Rectal smooth muscle tissue (tissue), 1 donor: ENCODE measurements around the gene SMYD3.

Experiments
- H3K27ac ChIP-seq: one replicate; pipeline ENCODE4 v1.7.0; 2013; ENCODE audit warnings: low read depth, low read length, inconsistent platforms
- H3K27me3 ChIP-seq: one replicate; pipeline ENCODE4 v1.7.0; 2013; ENCODE audit warnings: low read length; ENCODE audit not compliant: control insufficient read depth, insufficient read depth
- H3K36me3 ChIP-seq: one replicate; pipeline ENCODE4 v1.7.0; 2013; ENCODE audit warnings: low read length; ENCODE audit not compliant: control insufficient read depth, insufficient read depth
- H3K4me1 ChIP-seq: one replicate; pipeline ENCODE4 v1.7.0; 2013; ENCODE audit warnings: low read length; ENCODE audit not compliant: control insufficient read depth, insufficient read depth
- H3K4me3 ChIP-seq: one replicate; pipeline ENCODE4 v1.7.0; 2013; ENCODE audit warnings: low read length
- H3K9ac ChIP-seq: one replicate; pipeline ENCODE4 v1.7.0; 2013; ENCODE audit warnings: low read length

The SMYD3 gene

DNA sequence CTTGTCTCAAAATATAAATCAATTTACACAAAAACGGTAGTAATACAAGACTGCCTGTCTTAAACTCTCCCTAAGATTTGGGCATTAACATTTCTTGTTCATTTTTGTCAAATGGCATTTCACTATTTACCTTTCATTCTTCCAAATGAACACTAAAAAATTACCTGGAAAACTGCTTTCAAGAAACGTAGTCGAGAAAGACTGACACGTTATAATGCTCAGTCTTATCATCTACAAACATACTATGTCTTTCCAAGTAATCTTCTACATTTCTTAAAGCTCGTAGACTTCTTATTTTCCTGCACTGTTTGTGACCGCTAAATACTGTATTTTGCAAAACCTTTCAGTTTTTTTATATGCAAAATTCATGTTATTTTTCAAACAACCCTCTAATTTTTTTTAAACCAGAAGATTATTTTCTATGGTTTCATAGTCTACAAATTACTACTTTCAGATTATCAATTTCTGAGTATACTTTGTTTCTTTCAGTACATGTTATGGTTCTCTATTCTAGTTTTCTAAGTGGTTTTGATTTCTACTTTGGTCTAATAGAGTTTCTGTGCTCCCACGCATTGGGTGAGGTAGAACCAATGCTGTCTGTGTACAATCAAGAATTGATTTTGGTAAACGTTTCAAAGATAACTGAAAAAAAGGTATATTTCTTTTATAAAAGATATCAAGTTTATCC is 336.4 kb downstream of the SMYD3 start:
- Histone ChIP-seq H3K9ac (no peak overlapping the region), H3K4me1 (no peaks in the 10 kb centered on the region), H3K27ac (no peak overlapping the region), H3K4me3 (no peak overlapping the region), H3K36me3 (no peaks in the 10 kb centered on the region), H3K27me3 (no peaks in the 10 kb centered on the region)

DNA sequence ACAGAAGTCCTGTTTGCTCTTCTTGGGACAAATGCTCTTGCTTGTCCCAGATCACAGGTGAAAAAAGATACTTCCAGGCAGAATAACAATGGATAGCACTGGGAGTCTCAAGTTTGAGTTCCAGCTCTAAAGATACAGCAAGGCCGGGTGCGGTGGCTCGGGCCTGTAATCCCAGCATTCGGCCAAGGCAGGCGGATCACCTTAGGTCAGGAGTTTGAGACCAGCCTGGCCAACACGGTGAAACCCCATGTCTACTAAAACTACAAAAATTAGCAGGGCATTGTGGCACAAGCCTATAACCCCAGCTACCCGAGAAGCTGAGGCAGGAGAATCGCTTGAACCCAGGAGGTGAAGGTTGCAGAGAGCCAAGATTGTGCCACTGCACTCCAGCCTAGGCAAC is 337.6 kb downstream of the SMYD3 start:
- Histone ChIP-seq H3K4me1 (no peaks in the 10 kb centered on the region), H3K27ac (no peak overlapping the region), H3K36me3 (no peaks in the 10 kb centered on the region), H3K4me3 (no peak overlapping the region), H3K27me3 (no peaks in the 10 kb centered on the region), H3K9ac (no peak overlapping the region)

DNA sequence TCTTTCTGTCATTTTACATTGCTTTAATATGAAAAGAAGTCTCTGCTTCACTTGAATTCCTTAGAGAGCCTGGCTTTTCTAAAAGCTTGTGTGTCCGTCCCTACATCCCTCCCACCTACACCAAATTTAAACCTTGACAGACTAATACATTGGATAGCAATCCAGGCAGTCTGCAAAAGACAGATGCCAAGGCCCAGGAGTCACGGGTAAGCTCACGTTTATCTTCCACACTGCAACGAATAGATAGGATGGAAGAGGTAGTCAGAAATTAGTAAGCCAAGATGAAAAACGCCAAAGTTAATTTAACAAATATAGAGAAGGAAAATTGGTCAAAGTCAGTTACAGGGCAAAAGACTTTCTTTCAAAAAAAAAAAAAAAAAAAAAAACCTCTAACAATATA is 338.1 kb downstream of the SMYD3 start:
- no peak overlapping the region for H3K27ac ChIP-seq
- no peak overlapping the region for H3K9ac ChIP-seq
- H3K27me3 ChIP-seq = no peaks in the 10 kb centered on the region
- H3K4me3 ChIP-seq = no peak overlapping the region
- H3K36me3 ChIP-seq = no peaks in the 10 kb centered on the region
- H3K4me1 ChIP-seq = no peaks in the 10 kb centered on the region

DNA sequence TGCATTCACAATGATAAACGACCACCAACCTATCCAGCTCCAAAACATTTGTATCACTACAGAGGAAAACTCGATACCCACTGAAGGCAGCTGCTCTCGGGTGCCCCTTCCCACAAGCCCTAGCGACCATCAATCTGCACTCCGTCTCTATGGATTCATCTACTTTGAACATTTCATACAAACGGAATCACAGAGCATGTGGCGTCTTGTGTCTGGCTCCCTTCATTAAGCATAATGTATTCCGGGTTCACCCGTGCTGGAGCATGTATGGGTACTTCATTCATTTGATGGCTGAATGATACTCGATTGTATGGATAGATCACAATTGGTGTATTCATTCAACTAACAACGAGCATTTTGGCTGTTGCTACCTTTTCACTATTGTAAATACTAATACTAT is 340.2 kb downstream of the SMYD3 start:
- Histone ChIP-seq H3K9ac (no peak overlapping the region), H3K36me3 (no peaks in the 10 kb centered on the region), H3K4me3 (no peak overlapping the region), H3K27ac (no peak overlapping the region), H3K4me1 (no peaks in the 10 kb centered on the region), H3K27me3 (no peaks in the 10 kb centered on the region)

DNA sequence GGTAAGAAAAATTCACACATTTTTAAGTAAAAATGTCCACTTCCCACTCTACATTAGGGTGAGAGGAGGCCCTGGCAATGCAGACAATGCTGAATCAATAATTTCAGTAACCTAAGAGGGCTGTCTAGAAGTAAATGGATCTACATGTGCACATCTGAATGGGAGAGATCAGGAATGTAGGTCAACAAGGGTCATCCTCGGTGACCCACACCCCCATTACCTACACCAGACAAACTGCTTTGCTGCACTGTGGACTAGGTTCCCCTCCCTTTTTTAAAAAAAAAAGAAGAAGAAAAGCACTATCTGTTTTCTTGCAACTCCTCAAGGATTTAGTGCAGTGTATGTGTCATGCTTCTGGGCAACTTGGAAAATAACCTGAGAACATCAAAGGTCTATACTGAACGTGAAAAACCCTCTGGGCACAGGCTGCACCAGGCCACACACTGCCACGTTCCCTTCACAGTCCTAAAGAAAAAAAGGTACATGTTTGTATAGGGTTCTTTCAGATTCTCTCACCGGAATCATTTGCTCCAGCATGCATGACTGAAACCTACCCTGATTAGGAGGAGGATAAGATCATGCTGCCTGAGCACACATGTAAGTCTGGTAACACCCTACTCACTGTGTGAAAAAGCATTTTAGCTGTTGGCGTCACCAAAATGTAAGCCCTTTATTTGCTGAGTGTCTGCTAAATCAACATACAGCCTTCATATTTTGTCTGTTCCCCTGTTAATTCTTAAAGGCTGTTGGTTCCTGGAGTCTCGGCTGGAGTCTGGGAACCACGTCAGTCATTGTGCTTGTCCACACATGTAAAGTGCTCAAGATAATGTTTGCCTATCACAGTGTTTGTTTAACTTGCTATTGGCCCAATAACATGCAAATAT is 341.0 kb downstream of the SMYD3 start:
- no peaks in the 10 kb centered on the region for H3K36me3 ChIP-seq
- no peak overlapping the region for H3K4me3 ChIP-seq
- no peaks in the 10 kb centered on the region for H3K27me3 ChIP-seq
- no peak overlapping the region for H3K27ac ChIP-seq
- no peaks in the 10 kb centered on the region for H3K4me1 ChIP-seq
- H3K9ac ChIP-seq = no peak overlapping the region

DNA sequence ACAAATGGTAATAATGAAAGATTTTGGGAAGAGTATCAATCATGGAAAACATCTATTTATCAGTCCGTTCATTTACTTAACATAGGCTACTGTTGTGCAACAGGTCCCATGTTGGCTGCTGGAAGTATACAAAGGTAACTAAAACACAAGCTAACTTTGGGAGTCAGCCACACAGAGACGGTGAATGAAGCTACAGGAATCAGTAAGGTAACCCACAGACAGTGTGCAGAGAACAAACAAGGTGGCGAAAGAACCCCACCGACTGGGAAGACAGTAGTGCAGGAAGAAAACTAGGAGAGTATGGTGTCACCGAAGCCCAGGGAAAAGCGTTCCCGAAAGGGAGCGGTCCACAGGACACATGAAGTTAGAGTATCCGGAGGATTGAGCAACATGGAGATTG is 342.3 kb downstream of the SMYD3 start:
- no peaks in the 10 kb centered on the region for H3K27me3 ChIP-seq
- H3K36me3 ChIP-seq = no peaks in the 10 kb centered on the region
- no peaks in the 10 kb centered on the region for H3K4me1 ChIP-seq
- H3K4me3 ChIP-seq = no peak overlapping the region
- no peak overlapping the region for H3K27ac ChIP-seq
- no peak overlapping the region for H3K9ac ChIP-seq

DNA sequence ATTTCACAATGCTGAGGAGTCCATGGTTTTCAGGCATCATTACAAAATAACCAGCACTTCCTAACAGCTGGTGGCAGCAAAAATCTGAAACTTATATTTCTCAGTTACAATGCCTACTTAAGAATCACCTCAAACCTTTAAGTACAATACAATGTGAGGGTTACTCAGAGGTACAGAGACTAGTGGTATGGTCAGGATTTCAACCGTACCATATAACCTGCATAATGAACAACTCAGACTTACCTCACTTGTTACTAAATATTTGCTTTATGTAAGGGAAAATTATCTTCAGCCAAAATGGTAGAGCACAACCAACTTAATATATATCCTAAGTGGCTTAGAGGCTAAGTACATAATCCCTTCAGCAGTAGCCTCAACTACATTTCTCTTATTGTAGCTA is 344.5 kb downstream of the SMYD3 start:
- Histone ChIP-seq H3K9ac (no peak overlapping the region), H3K4me1 (no peaks in the 10 kb centered on the region), H3K36me3 (no peaks in the 10 kb centered on the region), H3K27ac (no peak overlapping the region), H3K4me3 (no peak overlapping the region), H3K27me3 (no peaks in the 10 kb centered on the region)

DNA sequence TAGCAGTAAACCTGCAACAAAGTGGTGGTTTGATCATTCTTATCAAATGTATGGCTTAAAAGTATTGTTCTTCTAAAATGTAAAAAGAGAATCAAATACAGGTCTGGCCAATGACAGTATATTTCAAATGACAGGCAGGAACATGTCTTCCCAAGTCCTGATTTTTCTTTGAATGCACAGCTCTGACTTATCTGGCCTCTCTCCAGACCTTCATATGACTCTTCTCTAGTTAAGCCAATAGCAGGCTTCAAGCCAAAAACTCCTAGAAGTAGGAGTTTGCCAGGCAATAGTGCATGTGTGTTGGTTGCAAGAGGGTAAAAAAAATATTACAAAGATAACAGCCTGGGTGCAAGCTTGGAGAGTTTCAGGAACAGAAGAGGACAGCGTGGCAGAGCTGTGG is 345.5 kb downstream of the SMYD3 start:
- H3K4me1 ChIP-seq = no peaks in the 10 kb centered on the region
- no peak overlapping the region for H3K9ac ChIP-seq
- H3K27ac ChIP-seq = no peak overlapping the region
- H3K27me3 ChIP-seq = no peaks in the 10 kb centered on the region
- no peak overlapping the region for H3K4me3 ChIP-seq
- no peaks in the 10 kb centered on the region for H3K36me3 ChIP-seq

DNA sequence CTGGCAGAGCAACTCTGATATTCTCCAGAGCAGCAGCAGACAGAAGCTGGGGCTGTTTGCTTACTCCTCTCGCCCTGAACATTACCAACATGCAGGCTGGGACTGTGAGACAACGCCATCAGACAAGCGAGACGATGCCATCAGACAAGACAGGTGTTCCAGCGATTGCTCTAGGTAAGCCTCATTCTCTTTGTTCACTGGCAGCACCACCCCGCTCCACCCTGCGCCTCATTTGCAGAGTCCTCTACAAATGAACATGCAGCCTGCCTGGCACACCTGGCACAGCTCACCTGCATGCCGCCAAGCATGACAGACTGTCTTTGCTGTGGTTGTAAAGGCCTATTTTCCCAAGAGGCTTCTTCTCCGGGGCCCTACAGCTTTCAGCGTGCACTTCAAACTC is 346.2 kb downstream of the SMYD3 start:
- Histone ChIP-seq H3K9ac (no peak overlapping the region), H3K4me3 (no peak overlapping the region), H3K27me3 (no peaks in the 10 kb centered on the region), H3K27ac (no peak overlapping the region), H3K4me1 (no peaks in the 10 kb centered on the region), H3K36me3 (no peaks in the 10 kb centered on the region)

DNA sequence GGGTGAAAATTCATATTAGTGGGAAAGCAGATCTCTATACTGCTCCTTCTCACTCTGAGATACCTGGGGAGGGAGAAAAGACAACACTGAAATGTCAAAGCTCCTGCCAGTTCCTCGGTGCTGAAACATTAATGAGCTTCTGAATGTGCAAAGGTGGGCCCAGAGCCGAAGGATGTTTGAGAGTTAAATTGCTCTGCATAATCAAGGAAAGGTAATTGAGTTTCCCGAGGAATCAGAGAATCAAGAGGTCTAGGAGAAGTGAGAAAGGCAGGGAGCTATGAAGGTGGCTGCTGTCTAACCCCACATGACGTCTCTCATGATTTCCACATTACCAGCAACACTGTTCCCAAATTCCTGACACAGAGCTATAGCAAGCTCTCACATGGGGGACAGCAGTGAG is 346.7 kb downstream of the SMYD3 start:
- no peak overlapping the region for H3K27ac ChIP-seq
- no peaks in the 10 kb centered on the region for H3K27me3 ChIP-seq
- no peaks in the 10 kb centered on the region for H3K36me3 ChIP-seq
- no peak overlapping the region for H3K4me3 ChIP-seq
- no peak overlapping the region for H3K9ac ChIP-seq
- H3K4me1 ChIP-seq = no peaks in the 10 kb centered on the region

DNA sequence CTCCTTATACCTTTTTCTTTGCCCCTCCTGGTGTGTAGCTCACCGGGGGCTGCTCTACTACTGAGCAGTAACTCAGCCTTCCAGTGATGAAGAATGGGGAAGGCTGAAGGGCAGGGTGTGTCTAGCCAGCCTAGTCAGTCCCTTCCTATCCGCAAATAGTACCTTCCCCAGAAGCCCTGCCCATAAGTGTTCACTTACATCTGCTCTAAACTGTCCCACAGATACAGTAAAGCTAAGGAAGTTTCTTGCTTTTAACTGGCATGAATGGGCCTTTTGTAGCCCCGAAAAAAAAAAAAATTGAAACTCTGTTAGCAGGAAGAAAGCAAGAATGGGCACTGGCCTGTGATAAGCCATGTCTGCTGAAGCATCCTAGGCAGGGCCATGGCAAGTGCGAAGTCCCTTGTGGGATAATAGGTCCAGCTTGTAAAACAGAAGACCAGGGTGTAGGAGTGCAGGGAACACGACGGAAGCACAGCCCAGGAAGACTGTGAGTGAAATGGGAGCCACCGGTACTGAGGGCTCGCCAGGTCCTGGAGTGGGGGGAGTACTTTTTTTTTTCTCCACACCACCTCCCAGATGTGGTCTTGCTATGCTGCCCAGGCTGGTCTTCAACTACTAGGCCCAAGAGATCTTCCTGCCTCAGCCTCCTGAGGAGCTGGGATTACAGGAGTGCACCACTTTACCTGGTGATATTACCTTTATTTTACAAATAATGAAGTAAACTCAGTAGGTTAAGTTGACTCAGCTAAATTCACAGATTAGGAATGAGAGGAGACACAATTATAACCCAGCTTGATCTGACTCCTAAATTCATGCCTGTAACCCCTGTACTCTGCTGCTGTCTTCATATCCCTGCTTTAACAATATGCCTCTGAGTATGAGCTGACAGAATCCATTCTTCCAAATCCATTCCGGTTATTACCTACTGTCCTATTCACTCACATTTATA is 347.5 kb downstream of the SMYD3 start:
- H3K4me3 ChIP-seq = no peak overlapping the region
- no peaks in the 10 kb centered on the region for H3K36me3 ChIP-seq
- no peaks in the 10 kb centered on the region for H3K27me3 ChIP-seq
- no peak overlapping the region for H3K27ac ChIP-seq
- no peaks in the 10 kb centered on the region for H3K4me1 ChIP-seq
- no peak overlapping the region for H3K9ac ChIP-seq

DNA sequence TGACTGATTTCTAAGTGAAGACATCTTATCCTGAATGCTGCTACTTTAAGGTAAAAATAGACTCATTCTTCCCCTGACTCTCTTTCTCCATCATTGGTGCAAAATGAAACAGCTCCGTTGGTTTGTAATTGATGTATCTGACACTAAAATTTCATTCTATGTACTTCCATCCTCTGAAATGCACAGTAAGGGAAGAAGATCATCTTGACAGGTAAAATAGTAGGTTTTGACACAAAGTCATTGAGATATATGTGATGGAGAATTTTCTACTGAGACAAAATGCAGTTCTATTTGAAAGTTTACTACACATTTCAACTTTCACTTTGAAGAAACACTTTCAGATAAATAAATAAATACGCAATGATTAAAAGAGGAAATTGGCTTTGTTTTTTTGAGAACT is 348.9 kb downstream of the SMYD3 start:
- Histone ChIP-seq H3K27me3 (no peaks in the 10 kb centered on the region), H3K4me3 (no peak overlapping the region), H3K27ac (no peak overlapping the region), H3K4me1 (no peaks in the 10 kb centered on the region), H3K9ac (no peak overlapping the region), H3K36me3 (no peaks in the 10 kb centered on the region)
